KMS-11 (cell line): ENCODE results near the gene TBC1D9B.

Experiments used
- H2AFZ ChIP-seq: fragments of 200-600 bp; sonication (generic); 2 replicates; pipeline ENCODE4 v1.6.1; 2016; ENCODE audit warnings: antibody characterized with exemption, mixed run types, low read depth
- H3K27ac ChIP-seq: fragments of 200-600 bp; sonication (generic); 2 replicates; pipeline ENCODE4 v1.6.1; 2016; ENCODE audit warnings: mild to moderate bottlenecking, mixed run types
- H3K27me3 ChIP-seq: fragments of 200-600 bp; sonication (generic); 2 replicates; pipeline ENCODE4 v1.6.1; 2017; ENCODE audit warnings: mild to moderate bottlenecking, low read depth, mixed run types, moderate library complexity; ENCODE audit not compliant: insufficient read depth
- H3K36me3 ChIP-seq: fragments of 200-600 bp; sonication (generic); 2 replicates; pipeline ENCODE4 v1.6.1; 2017; ENCODE audit warnings: mild to moderate bottlenecking, mixed run types; ENCODE audit not compliant: insufficient read depth
- H3K4me1 ChIP-seq: fragments of 200-600 bp; sonication (generic); 2 replicates; pipeline ENCODE4 v1.6.1; 2016; ENCODE audit warnings: mild to moderate bottlenecking, low read depth, mixed run types; ENCODE audit not compliant: poor library complexity, severe bottlenecking
- H3K4me2 ChIP-seq: fragments of 200-600 bp; sonication (generic); 2 replicates; pipeline ENCODE4 v1.7.0; 2016; ENCODE audit warnings: mild to moderate bottlenecking, mixed run types
- H3K4me3 ChIP-seq: fragments of 200-600 bp; sonication (generic); IDR thresholded peaks from 2 replicates; pipeline ENCODE4 v1.6.1; 2017; ENCODE audit warnings: low read depth, low read length, mixed read lengths; ENCODE audit not compliant: insufficient read depth
- H3K79me2 ChIP-seq: fragments of 200-600 bp; sonication (generic); 2 replicates; pipeline ENCODE4 v1.6.1; 2016; ENCODE audit warnings: low read depth, mixed run types; ENCODE audit not compliant: insufficient read depth
- H3K9ac ChIP-seq: fragments of 200-600 bp; sonication (generic); 2 replicates; pipeline ENCODE4 v1.6.1; 2016; ENCODE audit warnings: mild to moderate bottlenecking, mixed run types
- H4K20me1 ChIP-seq: fragments of 200-600 bp; sonication (generic); 2 replicates; pipeline ENCODE4 v1.6.1; 2016; ENCODE audit warnings: mild to moderate bottlenecking, mixed run types; ENCODE audit not compliant: insufficient read depth
- TF ChIP-seq, protein P1 (sequence below): fragments of 200-600 bp; sonication (generic); conservative IDR thresholded peaks from 2 replicates; pipeline ENCODE4 v1.6.1; 2017; ENCODE audit warnings: low read depth, mild to moderate bottlenecking, antibody characterized with exemption, low read length, moderate library complexity, mixed read lengths

The TBC1D9B gene

DNA sequence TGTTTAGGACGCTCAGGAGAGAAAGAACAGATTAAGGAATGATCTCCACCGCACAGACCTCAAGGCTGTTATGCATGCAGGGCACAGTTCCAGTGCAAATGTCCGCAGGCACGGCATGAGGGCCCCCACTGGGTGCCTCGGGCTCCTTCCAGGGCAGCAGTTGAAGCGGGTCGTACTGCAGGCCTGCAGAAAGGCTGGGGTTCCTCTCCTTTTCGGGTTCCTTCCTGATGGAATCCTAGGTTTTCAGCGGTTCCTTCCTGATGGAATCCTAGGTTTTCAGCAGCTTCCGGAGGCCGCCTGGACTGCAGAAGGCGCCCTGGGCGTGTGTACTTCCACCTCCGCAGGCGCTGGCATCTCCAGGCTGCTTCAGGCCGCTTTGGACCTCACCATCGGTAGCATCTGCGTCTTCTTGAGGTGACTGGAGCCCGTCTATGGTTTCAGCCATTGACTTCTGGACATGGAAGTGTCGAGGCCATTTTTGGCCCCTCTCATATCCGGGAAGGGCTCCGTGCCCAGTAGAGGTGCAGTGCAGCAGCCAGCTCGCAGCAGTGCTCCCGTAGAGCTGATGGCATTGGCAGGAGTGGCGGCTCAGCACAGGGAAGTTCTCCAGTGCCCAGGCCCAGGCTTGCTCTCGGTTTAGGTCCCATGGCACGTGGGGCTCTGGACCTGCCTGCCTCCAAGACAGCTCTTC lies 95.4 kb downstream of the TBC1D9B start:
- no peaks in the 10 kb centered on the region for H4K20me1 ChIP-seq
- no peak overlapping the region for H2AFZ ChIP-seq
- no peaks in the 10 kb centered on the region for H3K27me3 ChIP-seq
- H3K36me3 ChIP-seq, result no peaks in the 10 kb centered on the region
- no peak overlapping the region for H3K9ac ChIP-seq
- no peak overlapping the region for H3K4me3 ChIP-seq
- no peaks in the 10 kb centered on the region for H3K79me2 ChIP-seq
- TF ChIP-seq, protein P1, sequence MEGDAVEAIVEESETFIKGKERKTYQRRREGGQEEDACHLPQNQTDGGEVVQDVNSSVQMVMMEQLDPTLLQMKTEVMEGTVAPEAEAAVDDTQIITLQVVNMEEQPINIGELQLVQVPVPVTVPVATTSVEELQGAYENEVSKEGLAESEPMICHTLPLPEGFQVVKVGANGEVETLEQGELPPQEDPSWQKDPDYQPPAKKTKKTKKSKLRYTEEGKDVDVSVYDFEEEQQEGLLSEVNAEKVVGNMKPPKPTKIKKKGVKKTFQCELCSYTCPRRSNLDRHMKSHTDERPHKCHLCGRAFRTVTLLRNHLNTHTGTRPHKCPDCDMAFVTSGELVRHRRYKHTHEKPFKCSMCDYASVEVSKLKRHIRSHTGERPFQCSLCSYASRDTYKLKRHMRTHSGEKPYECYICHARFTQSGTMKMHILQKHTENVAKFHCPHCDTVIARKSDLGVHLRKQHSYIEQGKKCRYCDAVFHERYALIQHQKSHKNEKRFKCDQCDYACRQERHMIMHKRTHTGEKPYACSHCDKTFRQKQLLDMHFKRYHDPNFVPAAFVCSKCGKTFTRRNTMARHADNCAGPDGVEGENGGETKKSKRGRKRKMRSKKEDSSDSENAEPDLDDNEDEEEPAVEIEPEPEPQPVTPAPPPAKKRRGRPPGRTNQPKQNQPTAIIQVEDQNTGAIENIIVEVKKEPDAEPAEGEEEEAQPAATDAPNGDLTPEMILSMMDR, result no peak
- no peak overlapping the region for H3K27ac ChIP-seq
- peaks cover 4% of the 10 kb centered on the region for H3K4me1 ChIP-seq
- H3K4me2 ChIP-seq, result no peak overlapping the region
